ENCODE data around the gene NDN.
"Not testable (repeated sequence)": the region's sequence is repeated elsewhere in the genome, so short reads cannot be mapped to it uniquely, and the experiment has no call there.

Gene NDN, protein sequence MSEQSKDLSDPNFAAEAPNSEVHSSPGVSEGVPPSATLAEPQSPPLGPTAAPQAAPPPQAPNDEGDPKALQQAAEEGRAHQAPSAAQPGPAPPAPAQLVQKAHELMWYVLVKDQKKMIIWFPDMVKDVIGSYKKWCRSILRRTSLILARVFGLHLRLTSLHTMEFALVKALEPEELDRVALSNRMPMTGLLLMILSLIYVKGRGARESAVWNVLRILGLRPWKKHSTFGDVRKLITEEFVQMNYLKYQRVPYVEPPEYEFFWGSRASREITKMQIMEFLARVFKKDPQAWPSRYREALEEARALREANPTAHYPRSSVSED

DNA sequence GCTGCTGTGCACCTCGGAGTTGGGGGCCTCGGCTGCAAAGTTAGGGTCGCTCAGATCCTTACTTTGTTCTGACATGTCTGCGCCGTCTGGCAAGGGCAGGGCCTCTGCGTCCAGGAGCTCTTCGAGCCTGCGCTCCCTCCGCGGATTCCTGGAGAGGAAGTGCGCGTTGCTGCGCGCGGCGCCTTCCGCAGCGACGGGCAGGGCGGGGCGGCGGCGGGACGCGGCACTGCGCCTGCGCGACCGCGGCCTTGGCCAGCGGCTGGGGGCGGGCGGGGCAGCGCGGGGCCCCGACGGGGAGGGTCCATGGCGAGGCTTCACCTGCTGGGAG, at the start of gene NDN:
Gene NDN, minus strand, starts transcription at position 163 of the 328 bp plus-strand sequence. Its CDS starts 88 bp downstream, at position 75.
- no peak for DNase-seq

DNA sequence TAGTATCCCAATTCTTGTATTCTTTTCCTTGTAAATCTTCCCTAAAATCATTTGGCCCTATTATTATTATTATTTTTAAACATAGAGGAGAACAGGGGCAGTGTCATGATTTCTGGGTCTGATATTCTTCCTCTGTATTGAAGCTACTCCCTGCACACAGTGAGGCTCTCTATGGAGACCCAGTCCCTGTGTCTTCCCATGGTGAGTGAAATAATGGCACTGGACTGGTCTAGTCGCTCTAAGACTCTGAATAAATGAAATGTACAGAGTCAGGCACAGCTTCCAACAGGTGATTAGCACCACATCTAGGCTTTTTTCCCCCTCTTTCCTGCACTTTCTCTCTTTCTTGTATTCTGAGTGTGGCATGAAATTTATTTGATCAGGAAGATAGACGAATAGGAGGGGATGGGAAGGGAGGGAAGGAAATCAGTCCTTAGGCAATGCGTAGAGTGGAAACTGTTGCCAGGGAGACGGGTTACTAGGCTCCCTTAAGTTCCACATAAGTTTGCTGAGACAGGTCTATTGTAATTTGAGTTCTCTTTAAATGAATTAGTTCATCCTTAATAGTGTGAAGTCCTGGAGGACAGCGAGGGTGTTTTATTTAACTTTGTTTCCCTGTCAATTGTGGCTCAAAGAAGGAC, 49.0 kb upstream of the NDN start:
- DNase-seq = no peak

- DNase-seq = no peak
These were observed 47.8 kb upstream of the NDN start for GRCh38 chr15:23734862-23735261.

DNA sequence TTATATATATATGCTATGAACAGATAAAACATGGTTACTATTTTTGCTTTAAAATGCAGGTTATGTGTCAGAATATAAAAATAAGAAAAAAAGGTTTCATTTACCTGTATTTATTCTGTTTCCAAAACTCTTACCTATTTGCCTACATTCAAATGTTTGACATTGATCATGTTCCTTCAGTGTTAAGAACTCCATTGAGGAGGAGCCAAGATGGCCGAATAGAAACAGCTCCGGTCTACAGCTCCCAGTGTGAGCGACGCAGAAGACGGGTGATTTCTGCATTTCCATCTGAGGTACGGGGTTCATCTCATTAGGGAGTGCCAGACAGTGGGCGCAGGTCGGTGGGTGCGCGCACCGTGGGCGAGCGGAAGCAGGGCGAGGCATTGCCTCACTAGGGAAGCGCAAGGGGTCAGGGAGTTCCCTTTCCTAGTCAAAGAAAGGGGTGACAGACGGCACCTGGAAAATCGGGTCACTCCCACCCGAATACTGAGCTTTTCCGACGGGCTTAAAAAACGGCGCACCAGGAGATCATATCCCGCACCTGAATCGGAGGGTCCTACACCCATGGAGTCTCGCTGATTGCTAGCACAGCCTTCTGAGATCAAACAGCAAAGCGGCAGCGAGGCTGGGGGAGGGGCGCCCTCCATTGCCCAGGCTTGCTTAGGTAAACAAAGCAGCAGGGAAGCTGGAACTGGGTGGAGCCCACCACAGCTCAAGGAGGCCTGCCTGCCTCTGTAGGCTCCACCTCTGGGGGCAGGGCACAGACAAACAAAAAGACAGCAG, 27.0 kb upstream of the NDN start:
- not testable (repeated sequence) for DNase-seq

DNA sequence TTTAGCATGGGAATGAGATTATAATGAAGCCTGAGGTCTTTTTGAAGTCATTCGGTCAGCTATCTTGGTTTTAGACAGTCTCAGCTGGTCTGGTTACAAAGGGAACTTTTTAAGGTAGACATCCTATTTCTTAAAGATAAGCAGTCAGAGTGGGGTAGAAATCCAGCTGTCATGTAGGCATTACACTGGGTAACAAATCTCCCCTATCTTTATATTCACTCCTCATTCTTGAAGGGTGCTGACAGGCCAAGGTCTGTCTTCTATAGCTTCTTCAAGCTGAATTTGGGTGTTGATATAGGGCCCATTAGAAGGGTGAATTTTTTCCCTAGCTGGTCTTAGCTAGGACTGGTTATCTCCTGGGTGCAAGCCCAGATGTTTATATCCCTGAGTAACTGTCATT, 21.2 kb upstream of the NDN start:
- no peak for DNase-seq

DNA sequence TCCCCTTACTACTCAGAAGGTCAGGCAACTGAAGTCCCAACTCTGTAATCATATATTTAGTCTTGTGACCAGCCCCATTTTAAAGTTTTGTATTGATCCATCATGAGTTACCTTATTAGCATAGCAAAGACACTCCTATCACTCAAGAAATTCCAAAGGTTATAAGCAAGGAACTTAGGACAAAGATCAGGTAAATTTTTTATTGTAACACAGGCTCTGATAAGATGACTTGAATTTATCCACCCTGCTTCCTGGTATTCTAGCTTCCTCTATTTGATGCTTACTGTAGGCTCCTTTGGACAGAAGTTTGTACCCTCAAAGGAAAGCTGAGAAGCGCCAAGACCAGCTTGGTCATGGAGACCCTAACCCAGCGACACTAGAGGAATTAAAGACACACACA, 8.2 kb upstream of the NDN start:
- no peak for DNase-seq

DNA sequence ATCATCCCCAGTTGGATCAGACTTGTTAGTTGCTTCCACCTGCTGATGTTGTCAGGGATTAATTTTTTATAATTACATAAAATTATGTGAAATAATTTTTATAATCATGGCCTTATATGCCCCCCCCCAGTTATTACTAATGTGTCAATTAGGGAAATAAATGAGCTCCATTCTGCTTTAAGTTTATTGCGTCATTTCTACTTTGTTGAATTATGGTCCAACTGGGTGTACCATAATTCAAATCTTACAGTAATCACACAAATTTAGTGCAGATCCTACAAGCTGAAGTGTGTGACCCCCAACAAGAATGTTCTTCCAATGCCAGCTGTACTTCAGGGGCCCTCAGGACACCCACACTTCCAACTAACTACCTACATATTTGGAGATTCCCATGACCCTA, 7.5 kb upstream of the NDN start:
- no peak for DNase-seq

- DNase-seq = no peak
These were observed 3.3 kb upstream of the NDN start for GRCh38 chr15:23690450-23690852.

DNA sequence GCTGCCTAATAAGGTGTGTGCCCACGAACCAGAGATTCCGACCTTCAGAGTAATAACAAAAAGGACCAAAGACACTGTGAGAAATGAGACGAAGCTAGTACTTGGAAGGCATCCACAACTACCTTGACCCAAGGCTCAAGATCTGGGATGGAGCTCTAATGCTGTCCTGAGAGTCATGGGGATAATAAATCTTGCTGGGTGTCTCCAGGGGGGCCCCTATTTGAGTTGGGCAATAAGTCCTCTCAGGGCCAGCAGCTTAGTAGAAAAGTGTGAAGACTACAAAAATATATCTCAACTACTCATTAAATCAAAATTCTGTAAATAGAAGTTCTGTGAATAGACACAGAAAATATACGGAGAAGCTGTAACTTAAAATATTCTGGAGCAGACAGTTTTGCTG, 2.9 kb upstream of the NDN start:
- DNase-seq = no peak

DNA sequence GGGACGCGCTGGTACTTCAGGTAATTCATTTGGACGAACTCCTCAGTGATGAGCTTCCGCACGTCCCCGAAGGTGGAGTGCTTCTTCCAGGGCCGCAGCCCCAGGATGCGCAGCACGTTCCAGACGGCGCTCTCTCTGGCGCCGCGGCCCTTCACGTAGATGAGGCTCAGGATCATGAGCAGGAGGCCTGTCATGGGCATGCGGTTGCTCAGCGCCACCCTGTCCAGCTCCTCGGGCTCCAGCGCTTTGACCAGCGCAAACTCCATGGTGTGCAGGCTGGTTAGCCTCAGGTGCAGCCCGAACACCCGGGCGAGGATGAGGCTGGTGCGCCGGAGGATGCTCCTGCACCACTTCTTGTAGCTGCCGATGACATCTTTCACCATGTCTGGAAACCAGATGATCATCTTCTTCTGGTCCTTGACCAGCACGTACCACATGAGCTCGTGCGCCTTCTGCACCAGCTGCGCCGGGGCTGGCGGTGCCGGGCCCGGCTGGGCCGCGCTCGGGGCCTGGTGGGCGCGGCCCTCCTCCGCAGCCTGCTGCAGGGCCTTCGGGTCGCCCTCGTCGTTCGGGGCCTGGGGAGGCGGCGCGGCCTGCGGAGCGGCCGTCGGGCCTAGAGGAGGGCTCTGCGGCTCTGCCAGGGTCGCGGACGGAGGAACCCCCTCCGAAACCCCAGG, 501 bp downstream of the NDN start:
- DNase-seq = no peak

DNA sequence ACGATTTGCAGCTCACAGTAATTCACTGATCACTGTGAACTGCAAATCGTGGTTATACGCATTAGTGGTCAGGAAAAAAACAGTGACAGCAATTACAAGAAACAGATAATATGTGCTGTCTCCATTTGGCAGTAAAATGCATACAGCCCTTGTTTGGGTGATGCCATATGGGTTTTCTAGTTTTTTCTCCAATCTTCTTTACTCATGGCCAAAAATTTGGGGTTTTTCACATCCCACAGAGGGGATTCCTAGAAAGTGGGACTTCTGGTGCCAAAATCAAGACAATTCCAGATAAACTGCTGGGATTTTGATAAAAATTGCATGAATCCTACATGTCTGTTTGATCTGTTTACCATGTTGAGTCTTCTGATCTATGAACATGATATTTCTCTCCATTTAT, 15.6 kb downstream of the NDN start:
- DNase-seq = no peak

DNA sequence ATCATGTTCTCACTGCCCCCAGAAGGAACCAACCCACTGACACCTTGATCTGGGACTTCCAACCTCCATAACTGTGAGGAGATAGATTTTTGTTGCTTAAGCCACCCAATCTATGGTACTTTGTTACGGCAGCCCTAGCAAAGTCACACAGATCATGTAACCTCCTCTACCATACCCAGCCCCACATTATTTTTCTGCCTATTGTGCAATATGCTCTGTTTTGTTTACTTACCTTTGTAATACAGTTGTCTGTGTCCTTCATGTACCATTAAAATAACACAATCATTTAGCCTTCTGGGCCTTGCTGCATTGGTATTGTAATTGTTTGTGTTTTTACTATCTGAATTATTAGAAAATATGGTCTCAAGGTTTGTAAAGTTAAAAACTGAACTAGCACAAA, 16.1 kb downstream of the NDN start:
- no peak for DNase-seq

- no peak for DNase-seq
These were observed 23.9 kb downstream of the NDN start for GRCh38 chr15:23663232-23663631.

DNA sequence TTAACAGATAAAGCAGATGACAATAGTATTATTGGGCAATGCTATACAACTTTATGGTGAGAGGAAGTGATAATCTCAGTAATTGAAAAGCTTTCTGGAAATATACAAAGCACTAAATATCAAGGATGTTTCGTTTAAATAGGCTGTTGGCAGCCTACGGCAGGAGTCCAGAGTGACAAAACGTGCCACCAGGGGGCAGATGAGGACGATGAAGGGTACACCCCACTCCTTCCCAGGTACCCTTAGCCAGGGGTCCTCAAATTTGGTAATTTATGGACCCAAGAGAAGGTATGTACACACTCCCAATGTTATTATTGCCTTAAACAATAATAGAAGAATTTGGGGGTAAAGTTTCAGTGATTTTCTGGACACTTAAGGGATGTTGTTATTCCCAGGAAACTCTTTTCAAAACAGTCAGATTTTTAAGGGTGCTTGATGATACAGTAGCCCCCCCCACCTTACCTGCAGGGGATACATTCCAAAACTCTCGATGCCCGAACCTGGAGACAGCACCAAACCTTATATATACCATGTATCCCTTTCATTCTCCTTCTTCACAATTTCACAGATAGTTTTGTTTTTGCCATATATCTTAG, 38.1 kb downstream of the NDN start:
- DNase-seq = peak; percentile 27

DNA sequence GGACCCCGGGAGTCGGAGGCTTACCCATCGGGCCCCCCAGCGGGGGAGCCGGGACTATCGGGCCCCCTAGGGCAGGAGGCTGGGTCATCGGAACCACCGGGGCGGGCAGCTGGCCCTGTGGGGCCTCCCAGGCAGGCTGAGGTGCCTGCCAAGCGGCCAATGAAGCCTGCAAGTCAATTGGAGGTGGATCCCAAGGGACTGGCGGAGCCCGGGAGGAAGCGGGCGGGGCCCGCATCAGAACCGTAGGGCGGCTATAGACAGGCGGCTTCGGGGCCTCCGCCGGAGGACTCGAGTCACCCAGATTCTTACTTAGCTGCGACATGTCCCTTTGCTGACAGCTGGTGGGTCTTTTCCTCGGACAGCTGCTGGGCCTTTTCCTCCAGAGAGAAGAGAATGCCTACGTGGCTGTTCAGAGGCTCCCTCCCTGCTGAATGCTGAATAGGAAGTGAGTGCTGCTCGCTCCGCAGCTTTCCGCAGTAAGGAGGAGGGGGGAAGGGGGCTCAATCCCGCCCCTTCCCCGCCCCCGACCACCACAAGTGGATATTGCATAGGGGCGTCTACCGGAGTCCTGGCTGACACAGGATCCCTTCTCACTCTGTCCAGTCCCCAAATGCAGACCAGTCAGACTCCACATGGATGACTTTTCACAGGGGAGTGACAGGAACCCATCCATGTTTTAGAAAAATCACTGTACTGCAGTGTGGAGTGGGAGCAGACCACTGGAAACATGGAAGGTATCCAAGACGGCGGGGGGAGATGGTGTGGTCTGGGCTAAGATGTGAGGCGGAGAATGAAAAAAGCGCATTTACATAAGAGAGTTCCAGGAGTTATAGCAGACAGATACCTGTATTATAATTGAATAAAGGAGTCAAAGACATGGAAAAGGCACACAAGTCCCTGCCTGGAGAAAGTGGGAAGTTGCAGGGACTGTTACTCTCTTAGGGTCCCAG, 39.4 kb downstream of the NDN start, which contains the start of gene MAGEL2:
Gene MAGEL2, minus strand, starts transcription at position 447 of the 950 bp plus-strand sequence. Its CDS starts 125 bp downstream, at position 322.
- no peak for DNase-seq

DNA sequence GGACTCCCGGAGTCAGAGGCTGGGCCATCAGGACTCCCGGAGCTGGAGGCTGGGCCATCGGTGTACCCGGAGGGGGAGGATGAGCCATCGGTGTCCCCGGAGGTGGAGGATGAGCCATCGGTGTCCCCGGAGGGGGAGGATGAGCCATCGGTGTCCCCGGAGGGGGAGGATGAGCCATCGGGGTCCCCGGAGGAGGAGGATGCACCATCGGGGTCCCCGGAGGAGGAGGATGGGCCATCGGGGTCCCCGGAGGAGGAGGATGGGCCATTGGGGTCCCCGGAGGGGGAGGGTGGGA, 40.2 kb downstream of the NDN start:
- no peak for DNase-seq

GRCh38 chr15:23646165-23647000, 40.7 kb downstream of the NDN start:
- no peak for DNase-seq

GRCh38 chr15:23645371-23646164, 41.5 kb downstream of the NDN start:
- DNase-seq = no peak

GRCh38 chr15:23644829-23645228, 42.3 kb downstream of the NDN start:
- no peak for DNase-seq

- DNase-seq = peak; percentile 80
These were observed 44.6 kb downstream of the NDN start for GRCh38 chr15:23642413-23643044.

Measured in OCI-M1 (cell line).